ENCODE measurements around the gene PARD6G.
A peak's percentile ranks its signal among the peaks of the same experiment; 100 is the strongest.

PARD6G gene

DNA sequence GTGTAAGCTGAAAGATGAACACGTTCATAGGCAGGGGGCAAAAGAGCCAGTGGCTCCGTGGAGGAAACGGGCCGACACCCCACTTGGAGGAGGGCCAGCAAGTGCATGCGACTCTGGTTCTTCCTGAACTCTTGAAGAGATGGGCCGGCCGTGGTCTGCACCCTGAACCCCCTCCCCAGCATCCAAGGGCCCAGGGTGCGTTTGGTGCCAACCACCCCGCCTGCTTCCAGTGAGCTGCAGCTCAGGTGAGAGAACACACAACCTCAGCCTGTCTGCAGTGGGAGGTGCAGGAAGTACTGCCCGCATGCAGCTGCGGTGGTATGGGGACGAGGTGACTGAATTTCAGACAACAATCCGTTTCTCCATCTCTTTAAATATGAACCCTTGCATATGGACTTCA is 79.4 kb downstream of the PARD6G start:
- Histone ChIP-seq H3K36me3 (ENCODE audit: control insufficient read depth in 1 of 2, insufficient read depth in 2 of 2, low read depth in 1 of 2, low read length in 2 of 2) (peaks cover 0 to 9% of the 10 kb centered on the region in 2 experiments), H4K91ac (ENCODE audit: low read length) (peak overlapping the region; percentile 22), H3K9ac (ENCODE audit: low read length) (no peak overlapping the region), H2BK120ac (ENCODE audit: low read depth, low read length) (no peak overlapping the region), H3K14ac (ENCODE audit: low read length in 2 of 2) (no peak overlapping the region), H3K9me3 (ENCODE audit: control insufficient read depth, low read length) (peaks cover 14% of the 10 kb centered on the region), H3K4me2 (ENCODE audit: low read length, poor library complexity, severe bottlenecking) (no peak overlapping the region), H3K4ac (ENCODE audit: low read depth in 1 of 2, low read length in 2 of 2) (no peak overlapping the region), H3K4me3 (ENCODE audit: insufficient read depth in 1 of 2, low read depth in 1 of 2, low read length in 2 of 2) (no peak overlapping the region), H3K27me3 (ENCODE audit: control insufficient read depth in 1 of 2, insufficient read depth in 1 of 2, low read length in 2 of 2) (peaks cover 0 to 9% of the 10 kb centered on the region in 2 experiments), H2BK12ac (ENCODE audit: low read length in 2 of 2) (no peak overlapping the region), H3K27ac (ENCODE audit: low read length, poor library complexity, severe bottlenecking) (no peak overlapping the region), H2AFZ (ENCODE audit: low read depth, low read length) (no peak overlapping the region), H3K18ac (ENCODE audit: low read depth in 1 of 2, low read length in 2 of 2) (no peak overlapping the region), H3K23ac (ENCODE audit: low read length in 2 of 2) (no peak overlapping the region), H2BK15ac (ENCODE audit: low read depth, poor library complexity, severe bottlenecking) (no peak overlapping the region), H3K79me1 (replicated peaks; ENCODE audit: low read length, poor library complexity, severe bottlenecking) (peaks cover 2% of the 10 kb centered on the region), H2BK5ac (ENCODE audit: low read depth, low read length, poor library complexity, severe bottlenecking) (no peak overlapping the region), H4K8ac (ENCODE audit: low read length) (no peak overlapping the region), H2AK5ac (ENCODE audit: low read length, severe bottlenecking) (no peak overlapping the region), H3K4me1 (ENCODE audit: control insufficient read depth, insufficient read depth, low read depth, low read length) (peaks cover 6% of the 10 kb centered on the region)
- WGBS: 95% methylated on average over 13 of the region's 13 CpGs
- no peak for DNase-seq

GRCh38 chr18:80167331-80167730 is 80.0 kb downstream of the PARD6G start:
- no peak overlapping the region for H4K8ac ChIP-seq (ENCODE audit: low read length)
- H2AK5ac ChIP-seq (ENCODE audit: low read length, severe bottlenecking): no peak overlapping the region
- DNase-seq: no peak
- no peak overlapping the region for H3K9ac ChIP-seq (ENCODE audit: low read length)
- H3K79me1 ChIP-seq (replicated peaks; ENCODE audit: low read length, poor library complexity, severe bottlenecking): peaks cover 2% of the 10 kb centered on the region
- no peak overlapping the region for H3K4ac ChIP-seq (ENCODE audit: low read depth in 1 of 2, low read length in 2 of 2)
- no peak overlapping the region for H2BK5ac ChIP-seq (ENCODE audit: low read depth, low read length, poor library complexity, severe bottlenecking)
- H3K23ac ChIP-seq (ENCODE audit: low read length in 2 of 2): no peak overlapping the region
- 92% methylated on average over 9 of the region's 9 CpGs for WGBS
- peaks cover 6% of the 10 kb centered on the region for H3K4me1 ChIP-seq (ENCODE audit: control insufficient read depth, insufficient read depth, low read depth, low read length)
- peaks cover 14% of the 10 kb centered on the region for H3K9me3 ChIP-seq (ENCODE audit: control insufficient read depth, low read length)
- H3K27me3 ChIP-seq (ENCODE audit: control insufficient read depth in 1 of 2, insufficient read depth in 1 of 2, low read length in 2 of 2): peaks cover 0 to 9% of the 10 kb centered on the region in 2 experiments
- H3K27ac ChIP-seq (ENCODE audit: low read length, poor library complexity, severe bottlenecking): no peak overlapping the region
- H3K36me3 ChIP-seq (ENCODE audit: control insufficient read depth in 1 of 2, insufficient read depth in 2 of 2, low read depth in 1 of 2, low read length in 2 of 2): peaks cover 0 to 15% of the 10 kb centered on the region in 2 experiments
- H2BK15ac ChIP-seq (ENCODE audit: low read depth, poor library complexity, severe bottlenecking): no peak overlapping the region
- H2BK12ac ChIP-seq (ENCODE audit: low read length in 2 of 2): no peak overlapping the region
- no peak overlapping the region for H3K18ac ChIP-seq (ENCODE audit: low read depth in 1 of 2, low read length in 2 of 2)
- H2BK120ac ChIP-seq (ENCODE audit: low read depth, low read length): no peak overlapping the region
- no peak overlapping the region for H3K4me2 ChIP-seq (ENCODE audit: low read length, poor library complexity, severe bottlenecking)
- peak overlapping the region; percentile 22 for H4K91ac ChIP-seq (ENCODE audit: low read length)
- peak overlapping the region in 1 of 2 experiments; percentile 44 for H3K14ac ChIP-seq (ENCODE audit: low read length in 2 of 2)
- no peak overlapping the region for H2AFZ ChIP-seq (ENCODE audit: low read depth, low read length)
- H3K4me3 ChIP-seq (ENCODE audit: insufficient read depth in 1 of 2, low read depth in 1 of 2, low read length in 2 of 2): peak overlapping the region in 1 of 2 experiments; percentile 16

DNA sequence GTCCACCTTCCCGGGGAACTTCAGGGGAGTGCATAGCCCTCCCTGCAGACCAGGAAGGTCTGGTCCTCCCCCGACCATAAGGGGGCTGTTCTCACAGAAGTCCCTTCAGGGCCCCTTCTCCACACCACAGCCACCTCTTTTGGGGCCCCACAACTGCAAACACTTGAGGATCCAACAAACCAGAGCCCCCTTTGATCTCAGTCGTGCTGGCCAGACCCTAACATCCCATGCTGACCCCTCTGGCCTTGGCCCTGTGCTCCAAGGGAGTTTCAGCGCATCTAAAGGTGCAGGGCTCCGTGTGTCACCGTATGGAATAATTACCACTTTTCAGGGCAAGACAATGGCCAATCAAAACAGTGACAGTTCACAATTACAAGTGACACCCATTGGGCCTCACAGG is 80.6 kb downstream of the PARD6G start:
- Histone ChIP-seq H3K4me1 (ENCODE audit: control insufficient read depth, insufficient read depth, low read depth, low read length) (peaks cover 6% of the 10 kb centered on the region), H3K14ac (ENCODE audit: low read length in 2 of 2) (no peak overlapping the region), H3K23ac (ENCODE audit: low read length in 2 of 2) (no peak overlapping the region), H3K9me3 (ENCODE audit: control insufficient read depth, low read length) (peaks cover 14% of the 10 kb centered on the region), H3K4me2 (ENCODE audit: low read length, poor library complexity, severe bottlenecking) (no peak overlapping the region), H3K4ac (ENCODE audit: low read depth in 1 of 2, low read length in 2 of 2) (no peak overlapping the region), H3K79me1 (replicated peaks; ENCODE audit: low read length, poor library complexity, severe bottlenecking) (peaks cover 2% of the 10 kb centered on the region), H2BK12ac (ENCODE audit: low read length in 2 of 2) (no peak overlapping the region), H3K27ac (ENCODE audit: low read length, poor library complexity, severe bottlenecking) (no peak overlapping the region), H3K9ac (ENCODE audit: low read length) (no peak overlapping the region), H2AK5ac (ENCODE audit: low read length, severe bottlenecking) (no peak overlapping the region), H3K36me3 (ENCODE audit: control insufficient read depth in 1 of 2, insufficient read depth in 2 of 2, low read depth in 1 of 2, low read length in 2 of 2) (peaks cover 0 to 16% of the 10 kb centered on the region in 2 experiments), H2BK15ac (ENCODE audit: low read depth, poor library complexity, severe bottlenecking) (no peak overlapping the region), H3K27me3 (ENCODE audit: control insufficient read depth in 1 of 2, insufficient read depth in 1 of 2, low read length in 2 of 2) (peaks cover 0 to 9% of the 10 kb centered on the region in 2 experiments), H3K18ac (ENCODE audit: low read depth in 1 of 2, low read length in 2 of 2) (no peak overlapping the region), H3K4me3 (ENCODE audit: insufficient read depth in 1 of 2, low read depth in 1 of 2, low read length in 2 of 2) (no peak overlapping the region), H2BK5ac (ENCODE audit: low read depth, low read length, poor library complexity, severe bottlenecking) (no peak overlapping the region), H2BK120ac (ENCODE audit: low read depth, low read length) (no peak overlapping the region), H4K8ac (ENCODE audit: low read length) (no peak overlapping the region), H4K91ac (ENCODE audit: low read length) (peak overlapping the region; percentile 75), H2AFZ (ENCODE audit: low read depth, low read length) (no peak overlapping the region)
- no peak for DNase-seq
- WGBS: 83% methylated on average over 6 of the region's 6 CpGs

- Histone ChIP-seq H3K4ac (ENCODE audit: low read depth in 1 of 2, low read length in 2 of 2) (no peak overlapping the region), H3K23ac (ENCODE audit: low read length in 2 of 2) (no peak overlapping the region), H3K18ac (ENCODE audit: low read depth in 1 of 2, low read length in 2 of 2) (no peak overlapping the region), H4K8ac (ENCODE audit: low read length) (no peak overlapping the region), H4K91ac (ENCODE audit: low read length) (no peak overlapping the region), H3K9ac (ENCODE audit: low read length) (no peak overlapping the region), H2BK120ac (ENCODE audit: low read depth, low read length) (no peak overlapping the region), H2BK5ac (ENCODE audit: low read depth, low read length, poor library complexity, severe bottlenecking) (no peak overlapping the region), H3K27ac (ENCODE audit: low read length, poor library complexity, severe bottlenecking) (no peak overlapping the region), H3K4me2 (ENCODE audit: low read length, poor library complexity, severe bottlenecking) (no peak overlapping the region), H2BK15ac (ENCODE audit: low read depth, poor library complexity, severe bottlenecking) (no peak overlapping the region), H3K14ac (ENCODE audit: low read length in 2 of 2) (no peak overlapping the region), H3K4me1 (ENCODE audit: control insufficient read depth, insufficient read depth, low read depth, low read length) (peaks cover 6% of the 10 kb centered on the region), H2AFZ (ENCODE audit: low read depth, low read length) (no peak overlapping the region), H3K9me3 (ENCODE audit: control insufficient read depth, low read length) (peaks cover 14% of the 10 kb centered on the region), H3K27me3 (ENCODE audit: control insufficient read depth in 1 of 2, insufficient read depth in 1 of 2, low read length in 2 of 2) (peaks cover 0 to 9% of the 10 kb centered on the region in 2 experiments), H3K36me3 (ENCODE audit: control insufficient read depth in 1 of 2, insufficient read depth in 2 of 2, low read depth in 1 of 2, low read length in 2 of 2) (peaks cover 0 to 19% of the 10 kb centered on the region in 2 experiments), H2AK5ac (ENCODE audit: low read length, severe bottlenecking) (no peak overlapping the region), H3K79me1 (replicated peaks; ENCODE audit: low read length, poor library complexity, severe bottlenecking) (peaks cover 2% of the 10 kb centered on the region), H3K4me3 (ENCODE audit: insufficient read depth in 1 of 2, low read depth in 1 of 2, low read length in 2 of 2) (no peak overlapping the region), H2BK12ac (ENCODE audit: low read length in 2 of 2) (no peak overlapping the region)
- 92% methylated on average over 10 of the region's 10 CpGs for WGBS
- DNase-seq: no peak
Observed at GRCh38 chr18:80166240-80166639, 81.1 kb downstream of the PARD6G start.
